Lung (tissue), 12 donors: ENCODE measurements around the gene GNS. TPM values are rescaled to one million over a fixed set of nuclear protein-coding genes. Genes with fewer than 3 reads are reported as not detected.

Experiments
- ATAC-seq: fragments of 200-7000 bp; cut with Tn5 transposase; one replicate; pipeline ENCODE4 v1.9.1; 2020; ENCODE audit warnings: moderate number of reproducible peaks; ENCODE audit not compliant: insufficient read depth, low FRiP score
- DNase-seq, 3 donors: peaks; one replicate each; pipeline ENCODE4 v3.0.0-alpha.2; 2013 to 2017
- H3K27ac ChIP-seq, 2 donors: one replicate each; pipeline ENCODE4 v1.5.1; 2013; ENCODE audit warnings: mild to moderate bottlenecking in 2 of 2, moderate library complexity in 2 of 2, control low read depth in 1 of 2, inconsistent platforms in 1 of 2, low read depth in 1 of 2, low read length in 1 of 2
- H3K27me3 ChIP-seq, 3 donors: one replicate each; pipeline ENCODE4 v1.5.1; 2013; ENCODE audit warnings: low read length in 2 of 3; ENCODE audit not compliant: control insufficient read depth in 3 of 3, insufficient read depth in 3 of 3
- H3K36me3 ChIP-seq, 4 donors: one replicate each; pipeline ENCODE4 v1.5.1; 2013; ENCODE audit warnings: low read length in 4 of 4, mild to moderate bottlenecking in 1 of 4, moderate library complexity in 1 of 4; ENCODE audit not compliant: control insufficient read depth in 4 of 4, insufficient read depth in 4 of 4
- H3K4me1 ChIP-seq, 5 donors: one replicate each; pipeline ENCODE4 v1.5.1; 2013; ENCODE audit warnings: low read length in 5 of 5, mild to moderate bottlenecking in 2 of 5, moderate library complexity in 1 of 5; ENCODE audit not compliant: control insufficient read depth in 5 of 5, insufficient read depth in 5 of 5
- H3K4me3 ChIP-seq: one replicate; pipeline ENCODE4 v1.5.1; 2013; ENCODE audit warnings: mild to moderate bottlenecking, control low read depth, moderate library complexity
- H3K9ac ChIP-seq, 2 donors: one replicate each; pipeline ENCODE4 v1.5.1; 2013; ENCODE audit warnings: low read length in 2 of 2, control low read depth in 1 of 2; ENCODE audit not compliant: insufficient read depth in 1 of 2
- H3K9me3 ChIP-seq, 4 donors: one replicate each; pipeline ENCODE4 v1.5.1; 2013; ENCODE audit warnings: low read length in 3 of 4, mild to moderate bottlenecking in 1 of 4, moderate library complexity in 1 of 4; ENCODE audit not compliant: control insufficient read depth in 4 of 4, insufficient read depth in 3 of 4
- CTCF ChIP-seq: IDR thresholded peaks from 2 replicates; pipeline ENCODE4 v1.5.1; 2012; ENCODE audit warnings: mild to moderate bottlenecking; ENCODE audit errors: control extremely low read depth, extremely low read depth
- WGBS, 2 donors: extraction: QIAGEN DNeasy Blood & Tissue Kit; methylation state at CpG; one replicate each; pipeline ENCODE4 v1.1.7; 2013; 5-methylcytosine and 5-hydroxymethylcytosine counted together
- polyA plus RNA-seq, 2 donors: library from polyadenylated mRNA; stranded (reverse); fragments of 200-250 nt; gene quantifications; one replicate each; pipeline ENCODE4 v1.2.1, GENCODE V29; 2013
- total RNA-seq, 2 donors: library from RNA; depleted of rRNA in 1 of 2; stranded (reverse); fragments of >200 nt in 1 of 2; gene quantifications; one replicate each; pipeline ENCODE4 v1.2.1, GENCODE V29; 2014 to 2021
- donor health status: control.
- donor health status: control.
- donor health status: Bipolar disorder and iron deficiency.
- donor health status: healthy.
- donor health status: DM: yes; HTN: yes; CAD: no.

The GNS gene
- total and polyA plus RNA-seq, 4 donors: 27.6 to 149 (median 139) TPM

DNA sequence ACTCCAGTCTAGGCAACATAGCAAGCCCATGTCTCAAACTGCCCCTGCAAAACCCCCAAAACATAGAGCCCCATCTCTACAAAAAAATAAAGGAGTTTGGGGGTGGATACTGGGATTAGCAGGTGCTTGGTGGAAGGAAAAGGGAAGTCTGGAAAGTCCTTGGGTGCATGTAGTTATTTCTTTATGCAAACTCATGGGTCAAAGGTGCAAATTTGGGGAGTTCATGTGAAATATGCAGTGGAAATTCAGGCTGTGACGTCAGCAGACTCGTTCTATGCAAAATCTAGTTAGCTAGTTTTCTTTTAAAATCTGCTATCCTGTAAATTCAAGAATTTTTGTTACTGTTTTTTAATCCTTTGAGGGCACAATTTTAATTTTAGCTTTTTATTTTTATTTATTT lies 51.3 kb downstream of the GNS start:
- ATAC-seq (no peak), DNase-seq (no peak)
- Histone ChIP-seq H3K9me3 (no peaks in the 10 kb centered on the region), H3K36me3 (peaks cover 0 to 4% (median 2%) of the 10 kb centered on the region in 4 donors), H3K27ac (no peak overlapping the region), H3K4me1 (peaks cover 0 to 5% (median 0%) of the 10 kb centered on the region in 5 donors), H3K27me3 (no peaks in the 10 kb centered on the region), H3K9ac (no peak overlapping the region), H3K4me3 (no peak overlapping the region)
- WGBS, 2 donors: 92 to 93% methylated on average over 2 of the region's 2 CpGs
- no peak for TF ChIP-seq CTCF

DNA sequence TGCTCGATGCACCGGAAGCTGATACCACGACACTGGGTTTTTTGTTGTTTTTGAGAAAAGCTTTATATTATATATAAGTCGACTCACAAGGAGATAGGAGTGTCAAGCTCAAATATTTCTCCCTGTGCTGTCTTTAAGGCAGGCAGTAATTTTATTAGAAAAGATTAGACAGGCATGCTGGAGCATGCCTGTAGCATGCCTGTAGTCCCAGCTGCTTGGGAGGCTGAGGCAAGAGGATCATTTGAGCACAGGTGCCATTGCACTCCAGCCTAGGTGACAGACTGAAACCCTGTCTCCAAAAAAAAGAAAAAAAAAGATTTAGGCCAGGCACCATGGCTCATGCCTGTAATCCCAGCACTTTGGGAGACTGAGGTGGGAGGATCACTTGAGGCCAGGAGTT lies 51.8 kb downstream of the GNS start:
- Histone ChIP-seq H3K4me1 (peaks cover 0 to 5% (median 0%) of the 10 kb centered on the region in 5 donors), H3K9ac (no peak overlapping the region), H3K27me3 (no peaks in the 10 kb centered on the region), H3K4me3 (no peak overlapping the region), H3K36me3 (peaks cover 0 to 3% (median under 1%) of the 10 kb centered on the region in 4 donors), H3K9me3 (no peaks in the 10 kb centered on the region), H3K27ac (no peak overlapping the region)
- WGBS, 2 donors: 91 to 96% methylated on average over 4 of the region's 4 CpGs
- no peak for ATAC-seq
- no peak for DNase-seq
- TF ChIP-seq CTCF: no peak

DNA sequence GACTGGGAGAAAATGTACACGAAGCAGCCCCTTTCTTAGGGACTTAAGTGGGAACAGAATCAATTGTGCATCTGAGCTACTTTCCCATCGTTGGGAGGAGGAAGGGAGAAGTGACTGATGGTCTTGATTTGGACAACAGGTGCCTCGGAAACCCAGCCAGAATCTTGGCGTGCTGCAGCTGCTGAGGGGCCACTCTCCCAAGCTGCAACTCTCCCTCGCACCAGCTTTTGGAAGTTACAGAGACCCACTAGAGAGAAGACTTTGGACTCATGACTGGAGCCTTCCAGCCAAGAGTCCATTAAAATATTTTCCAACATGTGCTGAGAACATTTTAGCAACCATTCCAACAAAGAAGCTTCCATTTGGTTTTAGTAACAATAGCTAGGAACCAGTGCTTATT lies 52.3 kb downstream of the GNS start:
- no peak overlapping the region for H3K27ac ChIP-seq
- ATAC-seq (no peak), DNase-seq (no peak)
- no peak for TF ChIP-seq CTCF
- no peaks in the 10 kb centered on the region for H3K27me3 ChIP-seq
- peaks cover 0 to 2% (median 0%) of the 10 kb centered on the region in 4 donors for H3K36me3 ChIP-seq
- H3K4me1 ChIP-seq: peaks cover 0 to 5% (median 0%) of the 10 kb centered on the region in 5 donors
- 77 to 82% methylated on average over 5 of the region's 5 CpGs for WGBS, 2 donors
- no peak overlapping the region for H3K9ac ChIP-seq
- no peak overlapping the region for H3K4me3 ChIP-seq
- H3K9me3 ChIP-seq: no peaks in the 10 kb centered on the region

DNA sequence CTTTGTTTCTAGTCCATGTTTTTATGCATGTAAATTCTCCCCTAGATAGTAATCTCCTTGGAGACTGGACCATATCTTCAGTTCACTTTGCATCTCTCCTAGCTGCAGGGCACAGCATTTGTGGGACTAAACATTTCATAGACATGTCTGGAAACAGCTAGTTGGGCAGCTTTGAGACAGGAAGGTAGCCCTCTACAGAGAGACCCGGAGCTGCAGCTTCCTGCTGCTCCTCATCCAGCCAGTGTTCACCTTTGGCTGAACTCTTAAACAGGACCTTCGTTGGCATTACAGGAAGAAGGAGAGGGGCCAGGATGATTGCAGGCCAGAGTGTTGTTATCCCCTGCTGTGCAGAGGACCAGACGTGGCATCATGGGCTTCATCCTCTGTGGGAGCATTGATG lies 52.9 kb downstream of the GNS start:
- Histone ChIP-seq H3K4me3 (no peak overlapping the region), H3K9me3 (no peaks in the 10 kb centered on the region), H3K36me3 (peaks cover 0 to 2% (median 0%) of the 10 kb centered on the region in 4 donors), H3K4me1 (peaks cover 0 to 5% (median 0%) of the 10 kb centered on the region in 5 donors), H3K27me3 (no peaks in the 10 kb centered on the region), H3K9ac (no peak overlapping the region), H3K27ac (peak overlapping the region in 1 of 2 donors; percentile 16)
- DNase-seq: peak in 1 of 3 donors; percentile 38
- no peak for ATAC-seq
- 39 to 43% methylated on average over 3 of the region's 3 CpGs for WGBS, 2 donors
- no peak for TF ChIP-seq CTCF
